UCSD-AML1 (cell line): ENCODE measurements around the gene ZNF234.
A peak's percentile ranks its signal among the peaks of the same experiment; 100 is the strongest.
"Not testable (repeated sequence)": the region's sequence is repeated elsewhere in the genome, so short reads cannot be mapped to it uniquely, and the experiment has no call there.

Experiments used
- DNase-seq: peaks from one replicate; lab custom pipeline; 2025; ENCODE audit not compliant: unreplicated experiment; lab: John Stamatoyannopoulos, UW

Gene ZNF234

DNA sequence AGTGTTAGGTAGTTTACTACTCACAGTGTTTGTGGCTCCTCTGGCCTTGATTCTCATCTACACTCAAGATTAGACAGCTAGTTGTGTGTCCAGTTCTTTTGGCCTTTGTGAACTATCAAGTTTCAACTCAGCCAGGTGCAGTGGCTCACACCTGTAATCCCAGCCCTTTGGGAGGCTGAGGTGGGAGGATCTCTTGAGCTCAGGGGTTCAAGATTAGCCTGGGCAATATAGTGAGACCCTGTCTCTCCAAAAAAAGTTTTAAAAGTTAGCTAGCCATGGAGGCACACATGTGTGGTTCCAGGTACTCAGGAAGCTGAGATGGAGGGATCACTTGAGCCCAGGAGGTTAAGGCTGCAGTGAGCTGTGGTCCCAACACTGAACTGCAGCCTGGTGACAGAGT, 39.6 kb downstream of the ZNF234 start:
- DNase-seq: no peak

- no peak for DNase-seq
Measured at GRCh38 chr19:44182145-44182544, 40.8 kb downstream of the ZNF234 start.

- DNase-seq: no peak
Measured at GRCh38 chr19:44190020-44190419, 48.7 kb downstream of the ZNF234 start.

GRCh38 chr19:44192127-44192526, 50.8 kb downstream of the ZNF234 start:
- DNase-seq: no peak

DNA sequence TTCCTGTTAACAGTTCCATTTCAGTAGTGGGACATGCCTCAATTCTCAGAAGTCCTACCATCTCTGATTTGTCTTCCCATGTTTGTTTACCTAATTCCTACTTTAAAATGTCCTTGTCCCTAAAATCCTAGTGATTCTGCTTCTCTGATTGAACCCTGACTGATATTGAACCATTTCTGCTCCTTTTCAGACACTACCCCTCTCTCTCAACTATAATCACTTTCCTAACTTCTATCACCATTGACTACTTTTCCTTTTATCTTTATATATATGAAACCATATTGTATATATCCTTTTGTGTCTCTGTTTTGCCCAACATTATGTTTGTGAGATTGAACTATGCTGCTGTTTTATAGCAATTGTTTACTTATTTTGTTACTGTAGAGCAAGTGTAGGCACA, 55.4 kb downstream of the ZNF234 start:
- DNase-seq: no peak

DNA sequence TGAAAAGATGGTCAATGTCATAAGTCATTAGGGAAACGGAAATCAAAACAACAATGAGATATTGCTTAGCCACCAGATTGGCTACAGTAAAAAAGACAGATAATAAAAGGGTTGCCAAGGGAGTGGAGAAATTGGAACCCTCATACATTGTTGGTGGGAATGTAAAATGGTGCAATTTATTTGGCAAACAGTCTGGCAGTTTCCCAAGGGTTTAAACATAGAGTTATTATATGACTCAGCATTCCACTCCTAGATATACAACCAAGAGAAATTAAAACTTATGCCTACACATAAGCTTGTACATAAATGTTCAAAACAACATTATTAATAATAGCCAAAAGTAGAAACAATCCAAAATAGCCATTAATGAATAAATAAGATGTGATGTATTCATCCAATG, 61.1 kb downstream of the ZNF234 start:
- DNase-seq: no peak

- no peak for DNase-seq
Measured at GRCh38 chr19:44202974-44203373, 61.6 kb downstream of the ZNF234 start.

GRCh38 chr19:44203877-44204276, 62.5 kb downstream of the ZNF234 start:
- DNase-seq: not testable (repeated sequence)

DNA sequence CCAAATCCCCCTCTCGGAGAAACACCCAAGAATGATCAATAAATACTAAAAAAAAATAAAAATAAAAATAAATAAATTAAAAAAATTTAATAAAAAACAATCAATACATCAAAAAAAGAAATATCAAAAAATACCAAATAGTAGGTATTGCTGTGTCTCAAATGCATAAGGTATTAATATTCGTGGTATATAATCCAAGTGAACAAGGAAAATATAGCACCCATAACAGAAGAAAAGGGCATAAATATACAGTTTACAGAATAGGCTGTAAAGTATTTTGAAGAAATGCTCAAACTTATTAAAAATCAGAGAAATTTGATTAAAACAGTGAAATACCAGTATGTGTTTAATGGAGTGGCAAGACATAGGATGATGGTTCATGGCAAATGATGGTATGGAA, 63.4 kb downstream of the ZNF234 start:
- no peak for DNase-seq

DNA sequence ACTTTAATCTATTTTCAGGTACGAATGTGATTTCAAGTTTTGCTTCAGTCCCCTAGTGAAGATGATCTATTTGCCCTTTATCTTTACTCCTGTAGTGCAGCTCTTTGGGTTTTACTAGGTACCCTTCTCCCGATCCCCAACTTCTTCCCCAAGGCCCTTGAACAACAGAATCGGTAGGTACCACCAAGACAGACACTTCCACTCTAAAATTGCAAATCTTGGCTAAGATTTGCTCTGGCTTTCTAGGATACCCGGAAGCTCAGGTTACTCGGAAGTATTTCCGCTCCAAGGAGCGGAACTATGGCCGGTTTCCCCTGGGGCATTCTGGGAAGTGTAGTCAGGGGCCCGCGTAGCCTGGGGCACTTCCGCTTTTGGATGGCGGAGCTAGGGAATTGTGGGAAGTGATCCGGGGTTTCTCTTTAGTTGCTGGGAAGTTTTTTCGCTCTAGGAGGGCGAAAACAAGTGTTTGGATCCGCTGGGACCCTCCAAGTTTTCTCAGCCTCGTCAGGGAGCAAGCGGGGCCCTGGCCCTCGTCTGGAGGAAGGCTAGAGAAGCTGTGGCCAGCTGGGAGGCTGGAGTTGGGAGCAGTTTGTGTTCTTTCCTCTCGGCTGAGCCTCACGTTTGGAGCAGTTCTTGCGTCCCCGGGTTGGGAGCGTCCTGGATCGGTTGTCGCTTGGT, 65.9 kb downstream of the ZNF234 start:
- DNase-seq: peak; percentile 88
